Calu3 (cell line): ENCODE measurements around the gene MICB. TPM values are rescaled to one million over a fixed set of nuclear protein-coding genes. Genes with fewer than 3 reads are reported as not detected.

Source experiments
- BruUV-seq: library from RNA; stranded (reverse); fragments of 400-500 nt; replicated peaks from 2 replicates; lab custom pipeline; 2021; lab: Mats Ljungman, UMichigan
- CTCF ChIA-PET: fragments of 300-600 bp; sonication (Branson Sonifier 250); formaldehyde crosslinking; loops from one replicate; lab custom pipeline; 2022; ENCODE audit warnings: antibody characterized with exemption; lab: Charles Lee
- DNase-seq: peaks from one replicate; pipeline ENCODE4 v3.0.0; 2022
- H3K27ac Mint-ChIP-seq: one replicate; pipeline ENCODE4 v1.8.0; 2022; ENCODE audit warnings: mixed read lengths; ENCODE audit not compliant: unreplicated experiment
- H3K27me3 Mint-ChIP-seq: one replicate; pipeline ENCODE4 v1.8.0; 2022; ENCODE audit warnings: mixed read lengths; ENCODE audit not compliant: unreplicated experiment
- H3K36me3 Mint-ChIP-seq: one replicate; pipeline ENCODE4 v1.8.0; 2022; ENCODE audit warnings: mild to moderate bottlenecking, moderate library complexity, mixed read lengths; ENCODE audit not compliant: insufficient read depth, unreplicated experiment
- H3K4me1 Mint-ChIP-seq: one replicate; pipeline ENCODE4 v1.8.0; 2022; ENCODE audit warnings: mild to moderate bottlenecking, low read depth, mixed read lengths; ENCODE audit not compliant: unreplicated experiment
- H3K4me3 Mint-ChIP-seq: one replicate; pipeline ENCODE4 v1.8.0; 2022; ENCODE audit warnings: mild to moderate bottlenecking, low read depth, moderate library complexity, mixed read lengths; ENCODE audit not compliant: unreplicated experiment
- H3K9me3 Mint-ChIP-seq: one replicate; pipeline ENCODE4 v1.8.0; 2022; ENCODE audit warnings: low read depth, mixed read lengths; ENCODE audit not compliant: unreplicated experiment
- CTCF ChIP-seq: fragments of 200-600 bp; IDR thresholded peaks from one replicate; pipeline ENCODE4 v1.8.0; 2022; ENCODE audit warnings: antibody characterized with exemption; ENCODE audit not compliant: unreplicated experiment
- intact Hi-C: fragments of 100-400 bp; cut with micrococcal nuclease; formaldehyde crosslinking; loops from one replicate; pipeline ENCODE4 v1.10.0; 2022; ENCODE audit not compliant: unreplicated experiment
- total RNA-seq: library from RNA; stranded (reverse); gene quantifications from 2 replicates; pipeline ENCODE4 v1.2.3, GENCODE V29; 2022

The MICB gene
- total RNA-seq, 1 experiment from 2014 or later: 64.3 TPM

DNA sequence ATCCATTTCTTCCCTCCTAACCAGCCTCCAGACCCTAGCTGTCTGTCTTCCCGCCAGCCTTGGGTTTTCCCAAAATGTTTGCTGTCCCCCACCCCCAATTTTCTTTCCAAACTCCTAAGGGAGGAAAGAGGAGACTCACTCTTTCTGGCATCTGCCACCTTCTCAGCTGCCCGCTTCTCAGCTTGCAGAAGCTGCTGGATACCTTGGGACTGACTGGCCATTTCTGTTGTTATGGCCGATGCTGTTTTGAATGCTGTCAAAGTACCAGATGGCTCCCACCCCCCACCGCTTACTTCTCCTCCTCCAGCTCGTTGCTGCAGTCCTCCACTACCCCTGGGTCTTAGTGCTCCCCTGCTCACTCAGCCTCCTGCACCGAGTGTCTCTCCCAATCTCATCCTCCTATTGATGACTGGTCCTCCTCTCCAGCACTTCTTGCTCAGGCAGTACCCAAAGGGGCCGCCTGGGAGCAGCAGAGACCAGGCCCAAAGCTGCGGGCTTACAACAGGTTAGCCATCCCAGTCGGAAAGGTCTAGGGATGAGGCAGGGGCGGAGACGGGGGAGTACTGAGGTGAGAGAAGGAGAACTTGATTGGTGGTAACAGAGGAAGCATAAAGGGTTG is 48.5 kb downstream of the MICB start, which contains the start of gene ATP6V1G2:
TSS of gene ATP6V1G2 (minus strand) at position 270 of the 619 bp plus-strand sequence. CDS start at position 221, 49 bp downstream.
- peaks cover 17% of the 10 kb centered on the region for H3K4me1 Mint-ChIP-seq

DNA sequence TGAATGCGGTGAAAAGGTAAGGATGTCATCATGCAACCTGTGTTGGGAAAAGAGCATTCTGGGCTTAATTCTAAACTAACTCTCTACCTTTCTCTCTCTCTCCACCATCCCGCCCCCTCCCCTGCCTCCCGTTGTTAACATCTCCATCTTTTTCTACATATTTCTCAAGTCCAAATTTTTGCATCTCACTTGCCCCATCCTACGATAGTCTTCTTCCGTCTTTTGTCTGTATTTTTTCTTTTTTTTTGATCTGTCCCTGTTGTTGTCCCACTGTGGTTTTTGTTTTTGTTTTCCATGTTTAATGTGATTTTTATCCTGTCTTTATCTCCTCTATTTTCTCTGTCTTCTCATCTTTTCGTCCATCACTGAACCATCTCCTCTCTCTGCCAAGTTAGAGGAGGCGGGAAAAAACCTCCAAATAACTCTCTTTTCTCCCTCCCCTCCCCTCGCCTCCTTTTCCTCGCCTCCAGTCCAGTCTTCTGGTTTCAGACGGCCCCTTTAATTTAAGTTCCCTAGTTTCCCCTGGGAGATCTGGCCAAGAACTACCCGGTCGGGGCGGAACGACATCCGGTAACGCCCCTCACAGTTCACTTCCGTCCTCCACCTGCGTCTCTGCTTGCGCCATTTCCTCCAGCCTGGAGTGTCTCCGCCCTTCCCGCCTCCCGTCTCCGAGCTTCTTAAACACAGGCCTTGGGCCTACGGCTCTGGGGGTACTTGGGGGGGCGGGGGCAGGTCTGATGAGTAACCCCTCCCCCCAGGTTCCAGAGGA is 49.2 kb downstream of the MICB start, which contains the start of gene NFKBIL1:
TSS of gene NFKBIL1 (plus strand) at position 651 of the 769 bp plus-strand sequence. CDS start at position 738, 87 bp downstream.
- Mint-ChIP-seq H3K27ac (peak within 1 kb of the TSS; percentile 43), H3K4me1 (peaks cover 17% of the 10 kb centered on the region), H3K36me3 (peaks cover 54% of the 10 kb centered on the region), H3K4me3 (peak within 1 kb of the TSS; percentile 71), H3K27me3 (no peaks in the 10 kb centered on the region), H3K9me3 (no peaks in the 10 kb centered on the region)
- BruUV-seq: no TSS peak
- no peak for TF ChIP-seq CTCF
- CTCF ChIA-PET: interaction anchor here (0.7 to 3.4 kb wide), 12 partner anchors 28 to 892 kb away, joined by 3 to 54 read pairs (median 4); partner anchors contain the start of genes ABHD16A, LTB, NCR3 and TNF
- intact Hi-C loops: loop anchor here (1.0 to 5.0 kb wide), 2 partner anchors 51 to 145 kb away; partner anchors contain the start of gene MICA
- peak; percentile 98 for DNase-seq

More for the DNA sequence above, 48.5 kb downstream of the MICB start, which contains the start of gene ATP6V1G2:
- intact Hi-C loops: loop anchor here (1.0 to 5.0 kb wide), 2 partner anchors 52 to 144 kb away; partner anchors contain the start of gene MICA
- Mint-ChIP-seq H3K9me3 (no peaks in the 10 kb centered on the region), H3K4me3 (peak within 1 kb of the TSS; percentile 71), H3K27me3 (no peaks in the 10 kb centered on the region), H3K27ac (peak within 1 kb of the TSS; percentile 43), H3K36me3 (peaks cover 57% of the 10 kb centered on the region)
- peak; percentile 96 for TF ChIP-seq CTCF
- DNase-seq: peak; percentile 98
- no TSS peak for BruUV-seq
- CTCF ChIA-PET: interaction anchor here (0.5 to 3.4 kb wide), 10 partner anchors 29 to 892 kb away, joined by 3 to 54 read pairs (median 4); partner anchors contain the start of genes ABHD16A and TNF

- CTCF ChIA-PET: interaction anchor here (0.5 to 4.1 kb wide), 13 partner anchors 10 to 224 kb away, joined by 3 to 84 read pairs (median 5); partner anchors contain the start of genes LTB, NCR3 and TNF
- no peaks in the 10 kb centered on the region for H3K9me3 Mint-ChIP-seq
- H3K36me3 Mint-ChIP-seq: peaks cover 54% of the 10 kb centered on the region
- no peak for DNase-seq
- peak overlapping the region; percentile 43 for H3K27ac Mint-ChIP-seq
- H3K4me3 Mint-ChIP-seq: peak overlapping the region; percentile 71
- no peaks in the 10 kb centered on the region for H3K27me3 Mint-ChIP-seq
- BruUV-seq: TSS peak; percentile 49
- H3K4me1 Mint-ChIP-seq: peaks cover 17% of the 10 kb centered on the region
- TF ChIP-seq CTCF: no peak
- intact Hi-C loops: loop anchor here (5.0 kb wide), 1 partner anchor 146 kb away; the partner anchor contains the start of gene MICA
Measured at GRCh38 chr6:31547727-31548543, 50.0 kb downstream of the MICB start.
